Omental fat pad (tissue), 4 donors: ENCODE results near the gene LUZP1. TPM values are rescaled to one million over a fixed set of nuclear protein-coding genes. Genes with fewer than 3 reads are reported as not detected.
A peak's percentile ranks its signal among the peaks of the same experiment; 100 is the strongest.

Source experiments
- ATAC-seq: fragments of 150-250 bp; one replicate; pipeline ENCODE4 v1.9.1; 2016; ENCODE audit warnings: mild to moderate bottlenecking, moderate library complexity; ENCODE audit not compliant: low FRiP score
- DNase-seq: peaks from one replicate; pipeline ENCODE4 v3.0.0-alpha.2; 2019; ENCODE audit warnings: low spot score
- CTCF ChIP-seq, 3 donors: fragments of 450-650 bp; IDR thresholded peaks; one replicate each; pipeline ENCODE4 v1.5.1; 2016 to 2017; ENCODE audit warnings: antibody characterized with exemption in 3 of 3, mild to moderate bottlenecking in 3 of 3, moderate library complexity in 2 of 3
- total RNA-seq, 4 donors: library from RNA; depleted of rRNA; stranded (reverse); fragments of >200 nt; gene quantifications; one replicate each; pipeline ENCODE4 v1.1.0, GENCODE V29; 2016

Gene LUZP1
- total RNA-seq, 4 donors from 2014 or later = 20.9 to 35.9 (median 31.3) TPM

- no peak for TF ChIP-seq CTCF (IDR thresholded peaks at IDR 0.05)
- ATAC-seq = no peak
- DNase-seq = no peak
These were observed 69.5 kb downstream of the LUZP1 start for GRCh38 chr1:23099171-23099536.

- DNase-seq = no peak
- TF ChIP-seq CTCF (IDR thresholded peaks at IDR 0.05) = peak in 1 of 3 donors; percentile 78
- ATAC-seq = peak; percentile 48
These were observed 70.0 kb downstream of the LUZP1 start for GRCh38 chr1:23098463-23099170.

- ATAC-seq = no peak
- DNase-seq = no peak
- no peak for TF ChIP-seq CTCF (IDR thresholded peaks at IDR 0.05)
These were observed 71.3 kb downstream of the LUZP1 start for GRCh38 chr1:23097316-23097715.

GRCh38 chr1:23092447-23092846 lies 76.2 kb downstream of the LUZP1 start:
- no peak for TF ChIP-seq CTCF (IDR thresholded peaks at IDR 0.05)
- ATAC-seq (no peak), DNase-seq (no peak)

- DNase-seq (no peak), ATAC-seq (no peak)
- TF ChIP-seq CTCF (IDR thresholded peaks at IDR 0.05) = no peak
These were observed 77.1 kb downstream of the LUZP1 start for GRCh38 chr1:23091545-23091944.

GRCh38 chr1:23090056-23090455 lies 78.6 kb downstream of the LUZP1 start:
- no peak for DNase-seq
- ATAC-seq = no peak
- no peak for TF ChIP-seq CTCF (IDR thresholded peaks at IDR 0.05)

- ATAC-seq (no peak), DNase-seq (no peak)
- no peak for TF ChIP-seq CTCF (IDR thresholded peaks at IDR 0.05)
These were observed 80.6 kb downstream of the LUZP1 start for GRCh38 chr1:23088027-23088426.
